IMR-90 (cell line): ENCODE data around the gene FER1L5. TPM values are rescaled to one million over a fixed set of nuclear protein-coding genes. Genes with fewer than 3 reads are reported as not detected.

Experiments
- ATAC-seq: fragments of 200-7000 bp; cut with Tn5 transposase; 2 replicates; pipeline ENCODE4 v1.9.1; 2020; ENCODE audit warnings: low read depth, mild to moderate bottlenecking, moderate library complexity
- BruUV-seq: library from RNA; stranded (reverse); fragments of 400-500 nt; replicated peaks from 2 replicates; lab custom pipeline; 2021; lab: Mats Ljungman, UMichigan
- CTCF ChIA-PET: fragments of 300-600 bp; formaldehyde crosslinking; extraction: SDS; loops from one replicate; lab custom pipeline; 2021; ENCODE audit warnings: antibody characterized with exemption; lab: Yijun Ruan, JAX
- POLR2A ChIA-PET: fragments of 300-600 bp; sonication (Branson Sonifier 250); formaldehyde crosslinking; loops from one replicate; lab custom pipeline; 2022; ENCODE audit warnings: antibody characterized with exemption; ENCODE audit not compliant: unreplicated experiment; lab: Charles Lee
- DNase-seq: peaks from one replicate; pipeline ENCODE4 v3.0.0; 2013
- H2AFZ ChIP-seq: replicated peaks from 2 replicates; pipeline ENCODE3; 2013; ENCODE audit warnings: low read length, mild to moderate bottlenecking; ENCODE audit not compliant: poor library complexity
- H2AK5ac ChIP-seq: 2 replicates; pipeline ENCODE4 v1.6.1; 2013; ENCODE audit warnings: low read depth, low read length, inconsistent platforms
- H2AK9ac ChIP-seq: replicated peaks from 2 replicates; pipeline ENCODE3; 2013; ENCODE audit warnings: mild to moderate bottlenecking, low read depth, low read length, moderate library complexity; ENCODE audit not compliant: poor library complexity
- H2BK120ac ChIP-seq: 2 replicates; pipeline ENCODE4 v1.6.1; 2013; ENCODE audit warnings: low read depth, low read length, inconsistent platforms
- H2BK15ac ChIP-seq: 3 replicates; pipeline ENCODE4 v1.6.1; 2013; ENCODE audit warnings: low read depth, low read length, inconsistent platforms
- H2BK20ac ChIP-seq: 2 replicates; pipeline ENCODE4 v1.6.1; 2013; ENCODE audit warnings: low read depth, mild to moderate bottlenecking, inconsistent platforms, low read length, moderate library complexity
- H2BK5ac ChIP-seq: 2 replicates; pipeline ENCODE4 v1.6.1; 2013; ENCODE audit warnings: mild to moderate bottlenecking, low read depth, low read length, inconsistent platforms; ENCODE audit not compliant: poor library complexity, severe bottlenecking
- H3K14ac ChIP-seq: replicated peaks from 2 replicates; pipeline ENCODE4 v1.6.1; 2013; ENCODE audit warnings: low read depth, low read length, inconsistent platforms
- H3K18ac ChIP-seq: 2 replicates; pipeline ENCODE4 v1.6.1; 2013; ENCODE audit warnings: low read depth, low read length, control low read depth
- H3K23ac ChIP-seq: 2 replicates; pipeline ENCODE4 v1.6.1; 2013; ENCODE audit warnings: low read depth, low read length, inconsistent platforms
- H3K27ac ChIP-seq: 2 replicates; pipeline ENCODE4 v1.5.1; 2013; ENCODE audit warnings: mild to moderate bottlenecking, control low read depth, low read length; ENCODE audit not compliant: insufficient read depth
- H3K27me3 ChIP-seq: 2 replicates; pipeline ENCODE4 v1.6.1; 2013; ENCODE audit warnings: low read length; ENCODE audit not compliant: control insufficient read depth, insufficient read depth
- H3K36me3 ChIP-seq: 2 replicates; pipeline ENCODE4 v1.6.1; 2013; ENCODE audit warnings: low read length, mixed read lengths; ENCODE audit not compliant: control insufficient read depth, insufficient read depth
- H3K4ac ChIP-seq: 2 replicates; pipeline ENCODE4 v1.6.1; 2013; ENCODE audit warnings: low read depth, low read length, inconsistent platforms
- H3K4me1 ChIP-seq: 2 replicates; pipeline ENCODE4 v1.6.1; 2013; ENCODE audit warnings: low read length, mixed read lengths; ENCODE audit not compliant: control insufficient read depth, insufficient read depth
- H3K4me2 ChIP-seq: 2 replicates; pipeline ENCODE4 v1.6.1; 2013; ENCODE audit warnings: low read depth, mild to moderate bottlenecking, control low read depth, low read length, moderate library complexity
- H3K4me3 ChIP-seq: 2 replicates; pipeline ENCODE4 v1.5.1; 2013; ENCODE audit warnings: low read depth, mild to moderate bottlenecking, control low read depth, low read length, moderate library complexity; ENCODE audit not compliant: insufficient read depth
- H3K56ac ChIP-seq: 2 replicates; pipeline ENCODE4 v1.6.1; 2013; ENCODE audit warnings: low read length, inconsistent platforms; ENCODE audit not compliant: insufficient read depth; ENCODE audit errors: extremely low read depth
- H3K79me1 ChIP-seq, 2 experiments: 2 replicates each; pipeline ENCODE4 v1.6.1; 2013; ENCODE audit warnings: low read length in 2 of 2, inconsistent platforms in 1 of 2, low read depth in 1 of 2
- H3K9ac ChIP-seq: 2 replicates; pipeline ENCODE4 v1.6.1; 2013; ENCODE audit warnings: low read depth, low read length, control low read depth
- H3K9me1 ChIP-seq: 2 replicates; pipeline ENCODE4 v1.6.1; 2013; ENCODE audit warnings: low read length, inconsistent platforms; ENCODE audit not compliant: insufficient read depth
- H3K9me3 ChIP-seq: 2 replicates; pipeline ENCODE4 v1.6.1; 2013; ENCODE audit warnings: low read length; ENCODE audit not compliant: control insufficient read depth, insufficient read depth
- H4K20me1 ChIP-seq: 2 replicates; pipeline ENCODE4 v1.6.1; 2013; ENCODE audit warnings: low read length, inconsistent platforms; ENCODE audit not compliant: insufficient read depth
- H4K5ac ChIP-seq: 2 replicates; pipeline ENCODE4 v1.6.1; 2013; ENCODE audit warnings: mild to moderate bottlenecking, low read depth, low read length, control low read depth
- H4K8ac ChIP-seq, 2 experiments: 2 replicates each; pipeline ENCODE4 v1.6.1; 2013; ENCODE audit warnings: low read depth in 2 of 2, low read length in 2 of 2, control low read depth in 1 of 2, inconsistent platforms in 1 of 2
- H4K91ac ChIP-seq: 2 replicates; pipeline ENCODE4 v1.6.1; 2013; ENCODE audit warnings: low read depth, low read length, inconsistent platforms; ENCODE audit not compliant: insufficient read depth
- CHD1 ChIP-seq: IDR thresholded peaks from 2 replicates; pipeline ENCODE4 v1.6.1; 2012; ENCODE audit warnings: low read depth, low read length, improper control_type of control experiment
- SMC3 ChIP-seq: fragments of 150-350 bp; IDR thresholded peaks from 2 replicates; pipeline ENCODE4 v1.6.1; 2016; ENCODE audit warnings: low read depth, mild to moderate bottlenecking, antibody characterized with exemption, low read length, moderate library complexity
- USF2 ChIP-seq: fragments of 150-350 bp; IDR thresholded peaks from 2 replicates; pipeline ENCODE4 v1.6.1; 2017; ENCODE audit warnings: mild to moderate bottlenecking, antibody characterized with exemption, low read length, low read depth
- WGBS, 2 experiments: methylation state at CpG; one replicate each; pipeline versions ENCODE4 v1.1.5 to v1.1.7; 2013; ENCODE audit warnings: missing lambda C conversion rate in 2 of 2; ENCODE audit not compliant: insufficient read length in 1 of 2; ENCODE audit errors: extremely low coverage in 2 of 2; 5-methylcytosine and 5-hydroxymethylcytosine counted together
- dilution Hi-C: fragments of 300-500 bp; cut with HindIII; formaldehyde crosslinking; loops from one replicate; pipeline ENCODE4 v1.14.3; 2018; ENCODE audit warnings: low sequenced_read_pairs; ENCODE audit not compliant: unreplicated experiment
- in situ Hi-C: fragments of 300-500 bp; cut with MboI; formaldehyde crosslinking; loops from 3 replicates; pipeline ENCODE4 v1.14.3; 2019; ENCODE audit warnings: low sequenced_read_pairs, inconsistent platforms, mixed read lengths
- intact Hi-C: fragments of 100-400 bp; cut with micrococcal nuclease; formaldehyde crosslinking; loops from 2 replicates; pipeline ENCODE4 v1.10.0; 2022
- polyA plus RNA-seq, 3 experiments: library from polyadenylated mRNA; depleted of rRNA; stranded (reverse); fragments of >200 nt; gene quantifications; 2 replicates each; pipeline ENCODE4 v1.2.3, GENCODE V29; 2012; ENCODE audit warnings: low replicate concordance in 1 of 3
- total RNA-seq: library from RNA; depleted of rRNA; stranded (reverse); fragments of >200 nt; gene quantifications from 2 replicates; pipeline ENCODE4 v1.2.3, GENCODE V29; 2012

FER1L5 gene
- total and polyA plus RNA-seq, 2 of the 4 experiments (the other 2 are of a cell fraction): 0.15 to 0.36 TPM

DNA sequence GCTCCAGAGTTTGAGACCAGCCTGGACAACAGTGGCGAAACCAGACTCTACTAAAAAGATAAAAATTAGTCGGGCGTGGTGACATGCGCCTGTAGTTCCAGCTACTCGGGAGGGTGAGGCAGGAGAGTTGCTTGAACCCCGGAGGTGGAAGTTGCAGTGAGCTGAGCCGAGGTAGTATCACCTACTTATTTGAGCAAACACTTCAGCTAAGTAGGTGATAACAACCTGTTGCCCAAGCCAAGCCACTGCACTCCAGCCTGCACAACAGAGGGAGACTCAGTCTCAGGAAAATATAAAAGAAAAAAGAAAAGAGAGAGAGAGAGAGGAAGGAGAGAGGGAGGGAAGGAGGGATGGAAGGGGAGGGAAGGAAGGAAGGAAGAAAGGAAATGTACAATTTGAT lies 21.3 kb downstream of the FER1L5 start:
- DNase-seq (no peak), ATAC-seq (no peak)
- H3K14ac ChIP-seq: no peak overlapping the region
- H3K4me1 ChIP-seq: peaks cover 4% of the 10 kb centered on the region
- 0 out of 4 replicates have a peak, but pooled peaks cover 0 to 5% of the 10 kb centered on the region in 2 experiments for H3K79me1 ChIP-seq
- H3K56ac ChIP-seq: no peak overlapping the region
- no peak overlapping the region for H3K18ac ChIP-seq
- no peak overlapping the region for H2AK5ac ChIP-seq
- H2BK120ac ChIP-seq: no peak overlapping the region
- ChIA-PET POLR2A (interaction anchor here (0.6 kb wide), 1 partner anchor 30 kb away, joined by 4 read pairs; no protein-coding TSS in a partner anchor), CTCF (no interaction called here)
- no peaks in the 10 kb centered on the region for H3K9me3 ChIP-seq
- H2BK15ac ChIP-seq: no peak overlapping the region
- H2AFZ ChIP-seq: no peak overlapping the region
- intact Hi-C loops: no loop called here
- H3K27ac ChIP-seq: no peak overlapping the region
- no peaks in the 10 kb centered on the region for H3K27me3 ChIP-seq
- H4K20me1 ChIP-seq: no peaks in the 10 kb centered on the region
- no peaks in the 10 kb centered on the region for H3K36me3 ChIP-seq
- H2AK9ac ChIP-seq: no peak overlapping the region
- BruUV-seq: no TSS peak
- H3K23ac ChIP-seq: no peak overlapping the region
- WGBS, 2 experiments: 80% methylated on average over 1 of the region's 7 CpGs; no CpG with 5 or more reads in 1 of the 2 experiments
- H3K4ac ChIP-seq: no peak overlapping the region
- in situ Hi-C loops: no loop called here
- H2BK5ac ChIP-seq: no peak overlapping the region
- dilution Hi-C loops: no loop called here
- no peak overlapping the region for H4K5ac ChIP-seq
- H4K8ac ChIP-seq: no peak overlapping the region
- H3K4me3 ChIP-seq: no peak overlapping the region
- H4K91ac ChIP-seq: no peak overlapping the region
- TF ChIP-seq USF2 (no peak), SMC3 (no peak), CHD1 (no peak)
- H2BK20ac ChIP-seq: no peak overlapping the region
- peaks cover 7% of the 10 kb centered on the region for H3K9me1 ChIP-seq
- H3K4me2 ChIP-seq: no peak overlapping the region
- no peak overlapping the region for H3K9ac ChIP-seq
